IMR-90 (cell line): Measurements from ENCODE around the gene CLASP1. TPM values are rescaled to one million over a fixed set of nuclear protein-coding genes. Genes with fewer than 3 reads are reported as not detected.

Experiments
- ATAC-seq: fragments of 200-7000 bp; cut with Tn5 transposase; 2 replicates; pipeline ENCODE4 v1.9.1; 2020; ENCODE audit warnings: low read depth, mild to moderate bottlenecking, moderate library complexity
- BruUV-seq: library from RNA; stranded (reverse); fragments of 400-500 nt; replicated peaks from 2 replicates; lab custom pipeline; 2021; lab: Mats Ljungman, UMichigan
- CTCF ChIA-PET: fragments of 300-600 bp; formaldehyde crosslinking; extraction: SDS; loops from one replicate; lab custom pipeline; 2021; ENCODE audit warnings: antibody characterized with exemption; lab: Yijun Ruan, JAX
- POLR2A ChIA-PET: fragments of 300-600 bp; sonication (Branson Sonifier 250); formaldehyde crosslinking; loops from one replicate; lab custom pipeline; 2022; ENCODE audit warnings: antibody characterized with exemption; ENCODE audit not compliant: unreplicated experiment; lab: Charles Lee
- DNase-seq: peaks from one replicate; pipeline ENCODE4 v3.0.0; 2013
- H2AFZ ChIP-seq: replicated peaks from 2 replicates; pipeline ENCODE3; 2013; ENCODE audit warnings: low read length, mild to moderate bottlenecking; ENCODE audit not compliant: poor library complexity
- H2AK5ac ChIP-seq: 2 replicates; pipeline ENCODE4 v1.6.1; 2013; ENCODE audit warnings: low read depth, low read length, inconsistent platforms
- H2AK9ac ChIP-seq: replicated peaks from 2 replicates; pipeline ENCODE3; 2013; ENCODE audit warnings: mild to moderate bottlenecking, low read depth, low read length, moderate library complexity; ENCODE audit not compliant: poor library complexity
- H2BK120ac ChIP-seq: 2 replicates; pipeline ENCODE4 v1.6.1; 2013; ENCODE audit warnings: low read depth, low read length, inconsistent platforms
- H2BK15ac ChIP-seq: 3 replicates; pipeline ENCODE4 v1.6.1; 2013; ENCODE audit warnings: low read depth, low read length, inconsistent platforms
- H2BK20ac ChIP-seq: 2 replicates; pipeline ENCODE4 v1.6.1; 2013; ENCODE audit warnings: low read depth, mild to moderate bottlenecking, inconsistent platforms, low read length, moderate library complexity
- H2BK5ac ChIP-seq: 2 replicates; pipeline ENCODE4 v1.6.1; 2013; ENCODE audit warnings: mild to moderate bottlenecking, low read depth, low read length, inconsistent platforms; ENCODE audit not compliant: poor library complexity, severe bottlenecking
- H3K14ac ChIP-seq: replicated peaks from 2 replicates; pipeline ENCODE4 v1.6.1; 2013; ENCODE audit warnings: low read depth, low read length, inconsistent platforms
- H3K18ac ChIP-seq: 2 replicates; pipeline ENCODE4 v1.6.1; 2013; ENCODE audit warnings: low read depth, low read length, control low read depth
- H3K23ac ChIP-seq: 2 replicates; pipeline ENCODE4 v1.6.1; 2013; ENCODE audit warnings: low read depth, low read length, inconsistent platforms
- H3K27ac ChIP-seq: 2 replicates; pipeline ENCODE4 v1.5.1; 2013; ENCODE audit warnings: mild to moderate bottlenecking, control low read depth, low read length; ENCODE audit not compliant: insufficient read depth
- H3K27me3 ChIP-seq: 2 replicates; pipeline ENCODE4 v1.6.1; 2013; ENCODE audit warnings: low read length; ENCODE audit not compliant: control insufficient read depth, insufficient read depth
- H3K36me3 ChIP-seq: 2 replicates; pipeline ENCODE4 v1.6.1; 2013; ENCODE audit warnings: low read length, mixed read lengths; ENCODE audit not compliant: control insufficient read depth, insufficient read depth
- H3K4ac ChIP-seq: 2 replicates; pipeline ENCODE4 v1.6.1; 2013; ENCODE audit warnings: low read depth, low read length, inconsistent platforms
- H3K4me1 ChIP-seq: 2 replicates; pipeline ENCODE4 v1.6.1; 2013; ENCODE audit warnings: low read length, mixed read lengths; ENCODE audit not compliant: control insufficient read depth, insufficient read depth
- H3K4me2 ChIP-seq: 2 replicates; pipeline ENCODE4 v1.6.1; 2013; ENCODE audit warnings: low read depth, mild to moderate bottlenecking, control low read depth, low read length, moderate library complexity
- H3K4me3 ChIP-seq: 2 replicates; pipeline ENCODE4 v1.5.1; 2013; ENCODE audit warnings: low read depth, mild to moderate bottlenecking, control low read depth, low read length, moderate library complexity; ENCODE audit not compliant: insufficient read depth
- H3K56ac ChIP-seq: 2 replicates; pipeline ENCODE4 v1.6.1; 2013; ENCODE audit warnings: low read length, inconsistent platforms; ENCODE audit not compliant: insufficient read depth; ENCODE audit errors: extremely low read depth
- H3K79me1 ChIP-seq, 2 experiments: 2 replicates each; pipeline ENCODE4 v1.6.1; 2013; ENCODE audit warnings: low read length in 2 of 2, inconsistent platforms in 1 of 2, low read depth in 1 of 2
- H3K9ac ChIP-seq: 2 replicates; pipeline ENCODE4 v1.6.1; 2013; ENCODE audit warnings: low read depth, low read length, control low read depth
- H3K9me1 ChIP-seq: 2 replicates; pipeline ENCODE4 v1.6.1; 2013; ENCODE audit warnings: low read length, inconsistent platforms; ENCODE audit not compliant: insufficient read depth
- H3K9me3 ChIP-seq: 2 replicates; pipeline ENCODE4 v1.6.1; 2013; ENCODE audit warnings: low read length; ENCODE audit not compliant: control insufficient read depth, insufficient read depth
- H4K20me1 ChIP-seq: 2 replicates; pipeline ENCODE4 v1.6.1; 2013; ENCODE audit warnings: low read length, inconsistent platforms; ENCODE audit not compliant: insufficient read depth
- H4K5ac ChIP-seq: 2 replicates; pipeline ENCODE4 v1.6.1; 2013; ENCODE audit warnings: mild to moderate bottlenecking, low read depth, low read length, control low read depth
- H4K8ac ChIP-seq, 2 experiments: 2 replicates each; pipeline ENCODE4 v1.6.1; 2013; ENCODE audit warnings: low read depth in 2 of 2, low read length in 2 of 2, control low read depth in 1 of 2, inconsistent platforms in 1 of 2
- H4K91ac ChIP-seq: 2 replicates; pipeline ENCODE4 v1.6.1; 2013; ENCODE audit warnings: low read depth, low read length, inconsistent platforms; ENCODE audit not compliant: insufficient read depth
- BHLHE40 ChIP-seq: fragments of 150-350 bp; IDR thresholded peaks from 2 replicates; pipeline ENCODE4 v1.6.1; 2016; ENCODE audit warnings: mild to moderate bottlenecking, low read depth, low read length
- CEBPB ChIP-seq: IDR thresholded peaks from 2 replicates; pipeline ENCODE4 v1.6.1; 2012; ENCODE audit warnings: low read depth, low read length, improper control_type of control experiment
- CHD1 ChIP-seq: IDR thresholded peaks from 2 replicates; pipeline ENCODE4 v1.6.1; 2012; ENCODE audit warnings: low read depth, low read length, improper control_type of control experiment
- FOS ChIP-seq: fragments of 150-350 bp; IDR thresholded peaks from 2 replicates; pipeline ENCODE4 v1.6.1; 2016; ENCODE audit warnings: low read depth, low read length
- MAFK ChIP-seq: IDR thresholded peaks from 2 replicates; pipeline ENCODE4 v1.6.1; 2012; ENCODE audit warnings: low read depth, low read length, improper control_type of control experiment
- MAZ ChIP-seq: IDR thresholded peaks from 2 replicates; pipeline ENCODE4 v1.6.1; 2012; ENCODE audit warnings: low read depth, mild to moderate bottlenecking, low read length, improper control_type of control experiment, moderate library complexity, borderline replicate concordance
- MXI1 ChIP-seq: IDR thresholded peaks from 2 replicates; pipeline ENCODE4 v1.6.1; 2012; ENCODE audit warnings: low read depth, mild to moderate bottlenecking, low read length, moderate library complexity, borderline replicate concordance
- NFE2L2 ChIP-seq: fragments of 150-350 bp; IDR thresholded peaks from 2 replicates; pipeline ENCODE4 v1.6.1; 2016; ENCODE audit warnings: low read depth, mild to moderate bottlenecking, low read length
- POLR2A ChIP-seq: IDR thresholded peaks from 2 replicates; pipeline ENCODE4 v1.6.1; 2012; ENCODE audit warnings: mild to moderate bottlenecking, low read depth, low read length
- RAD21 ChIP-seq: IDR thresholded peaks from 2 replicates; pipeline ENCODE4 v1.6.1; 2012; ENCODE audit warnings: low read length, improper control_type of control experiment
- RCOR1 ChIP-seq: IDR thresholded peaks from 2 replicates; pipeline ENCODE4 v1.6.1; 2012; ENCODE audit warnings: mild to moderate bottlenecking, low read length, improper control_type of control experiment; ENCODE audit not compliant: insufficient replicate concordance
- RFX5 ChIP-seq: IDR thresholded peaks from 2 replicates; pipeline ENCODE4 v1.8.0; 2012; ENCODE audit warnings: low read depth, mild to moderate bottlenecking, low read length, moderate library complexity
- SMC3 ChIP-seq: fragments of 150-350 bp; IDR thresholded peaks from 2 replicates; pipeline ENCODE4 v1.6.1; 2016; ENCODE audit warnings: low read depth, mild to moderate bottlenecking, antibody characterized with exemption, low read length, moderate library complexity
- WGBS, 2 experiments: methylation state at CpG; one replicate each; pipeline versions ENCODE4 v1.1.5 to v1.1.7; 2013; ENCODE audit warnings: missing lambda C conversion rate in 2 of 2; ENCODE audit not compliant: insufficient read length in 1 of 2; ENCODE audit errors: extremely low coverage in 2 of 2; 5-methylcytosine and 5-hydroxymethylcytosine counted together
- dilution Hi-C: fragments of 300-500 bp; cut with HindIII; formaldehyde crosslinking; loops from one replicate; pipeline ENCODE4 v1.14.3; 2018; ENCODE audit warnings: low sequenced_read_pairs; ENCODE audit not compliant: unreplicated experiment
- in situ Hi-C: fragments of 300-500 bp; cut with MboI; formaldehyde crosslinking; loops from 3 replicates; pipeline ENCODE4 v1.14.3; 2019; ENCODE audit warnings: low sequenced_read_pairs, inconsistent platforms, mixed read lengths
- intact Hi-C: fragments of 100-400 bp; cut with micrococcal nuclease; formaldehyde crosslinking; loops from 2 replicates; pipeline ENCODE4 v1.10.0; 2022
- polyA plus RNA-seq, 3 experiments: library from polyadenylated mRNA; depleted of rRNA; stranded (reverse); fragments of >200 nt; gene quantifications; 2 replicates each; pipeline ENCODE4 v1.2.3, GENCODE V29; 2012; ENCODE audit warnings: low replicate concordance in 1 of 3
- total RNA-seq: library from RNA; depleted of rRNA; stranded (reverse); fragments of >200 nt; gene quantifications from 2 replicates; pipeline ENCODE4 v1.2.3, GENCODE V29; 2012
- TF ChIP-seq, protein P1 (sequence below): fragments of 150-350 bp; IDR thresholded peaks from 2 replicates; pipeline ENCODE4 v1.6.1; 2017; ENCODE audit warnings: mild to moderate bottlenecking, antibody characterized with exemption, low read length, low read depth
- TF ChIP-seq, protein P2 (sequence below): fragments of 150-350 bp; IDR thresholded peaks from 2 replicates; pipeline ENCODE4 v1.6.1; 2016; ENCODE audit warnings: low read depth, mild to moderate bottlenecking, low read length, moderate library complexity, borderline replicate concordance
- TF ChIP-seq, protein P3 (sequence below): conservative IDR thresholded peaks from 2 replicates; pipeline ENCODE4 v1.5.1; 2012; ENCODE audit warnings: mild to moderate bottlenecking, low read depth, low read length, improper control_type of control experiment

The CLASP1 gene
- total and polyA plus RNA-seq, 2 of the 4 experiments (the other 2 are of a cell fraction) = 12.3 to 33.7 TPM

DNA sequence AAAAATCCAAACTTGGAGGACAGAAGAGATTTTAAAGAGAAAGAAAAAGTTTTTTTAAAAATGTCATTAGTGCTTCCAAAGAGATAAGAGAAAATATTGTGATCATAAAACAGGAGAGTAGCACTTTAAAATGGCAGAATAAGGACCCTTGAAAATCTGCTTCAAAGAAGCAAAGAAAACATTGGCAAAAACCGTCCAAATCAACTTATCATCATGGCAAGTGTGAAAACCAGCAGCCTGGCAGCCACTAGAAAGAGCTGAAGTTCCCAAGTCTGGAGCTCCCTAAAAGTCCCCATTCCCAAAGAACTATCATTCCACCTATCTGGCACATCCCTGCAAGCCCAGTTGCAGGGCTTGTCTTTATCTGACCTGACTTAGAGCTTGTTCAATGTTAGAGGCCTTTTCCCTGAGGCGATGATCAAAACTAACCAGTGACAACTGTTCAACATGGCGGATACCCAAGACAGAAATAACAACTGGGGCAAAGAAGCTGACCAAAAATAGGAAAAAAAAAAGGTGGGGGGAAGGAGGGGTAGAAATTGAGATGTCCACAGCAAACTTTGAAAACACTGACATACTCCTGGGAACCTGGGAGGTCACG, 143.2 kb downstream of the CLASP1 start:
- Histone ChIP-seq H3K56ac (no peak overlapping the region), H3K36me3 (peaks cover 2% of the 10 kb centered on the region), H4K91ac (no peak overlapping the region), H2BK5ac (no peak overlapping the region), H3K4me2 (no peak overlapping the region), H3K14ac (no peak overlapping the region), H2BK15ac (no peak overlapping the region), H2AFZ (no peak overlapping the region), H4K8ac (no peak overlapping the region), H3K4me1 (peaks cover 14% of the 10 kb centered on the region), H3K27ac (no peak overlapping the region), H3K23ac (no peak overlapping the region), H4K5ac (no peak overlapping the region), H3K9me1 (peaks cover 18% of the 10 kb centered on the region), H3K4ac (no peak overlapping the region), H4K20me1 (peaks cover 14% of the 10 kb centered on the region; the same call in 1 of the 2 replicates), H2AK9ac (no peak overlapping the region), H3K79me1 (peaks cover 14 to 53% of the 10 kb centered on the region in 2 experiments), H3K27me3 (no peaks in the 10 kb centered on the region), H2BK120ac (no peak overlapping the region), H3K9ac (no peak overlapping the region), H2AK5ac (no peak overlapping the region; the same call in 1 of the 2 replicates), H3K4me3 (no peak overlapping the region), H3K9me3 (no peaks in the 10 kb centered on the region), H2BK20ac (no peak overlapping the region), H3K18ac (peak overlapping the region; percentile 13; the same call in 1 of the 2 replicates)
- no TSS peak for BruUV-seq
- in situ Hi-C loops = no loop called here
- dilution Hi-C loops = no loop called here
- DNase-seq (no peak), ATAC-seq (no peak)
- ChIA-PET POLR2A (no interaction called here), CTCF (interaction anchor here (1.1 kb wide), 1 partner anchor 55 kb away, joined by 3 read pairs; no protein-coding TSS in a partner anchor)
- no peak for TF ChIP-seq FOS
- no peak for TF ChIP-seq BHLHE40
- no peak for TF ChIP-seq MAFK
- no peak for TF ChIP-seq RCOR1
- no peak for TF ChIP-seq RAD21
- TF ChIP-seq, protein P1, sequence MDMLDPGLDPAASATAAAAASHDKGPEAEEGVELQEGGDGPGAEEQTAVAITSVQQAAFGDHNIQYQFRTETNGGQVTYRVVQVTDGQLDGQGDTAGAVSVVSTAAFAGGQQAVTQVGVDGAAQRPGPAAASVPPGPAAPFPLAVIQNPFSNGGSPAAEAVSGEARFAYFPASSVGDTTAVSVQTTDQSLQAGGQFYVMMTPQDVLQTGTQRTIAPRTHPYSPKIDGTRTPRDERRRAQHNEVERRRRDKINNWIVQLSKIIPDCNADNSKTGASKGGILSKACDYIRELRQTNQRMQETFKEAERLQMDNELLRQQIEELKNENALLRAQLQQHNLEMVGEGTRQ = no peak
- no peak for TF ChIP-seq MXI1
- TF ChIP-seq CEBPB = no peak
- no peak for TF ChIP-seq POLR2A
- TF ChIP-seq NFE2L2 = no peak
- TF ChIP-seq, protein P2, sequence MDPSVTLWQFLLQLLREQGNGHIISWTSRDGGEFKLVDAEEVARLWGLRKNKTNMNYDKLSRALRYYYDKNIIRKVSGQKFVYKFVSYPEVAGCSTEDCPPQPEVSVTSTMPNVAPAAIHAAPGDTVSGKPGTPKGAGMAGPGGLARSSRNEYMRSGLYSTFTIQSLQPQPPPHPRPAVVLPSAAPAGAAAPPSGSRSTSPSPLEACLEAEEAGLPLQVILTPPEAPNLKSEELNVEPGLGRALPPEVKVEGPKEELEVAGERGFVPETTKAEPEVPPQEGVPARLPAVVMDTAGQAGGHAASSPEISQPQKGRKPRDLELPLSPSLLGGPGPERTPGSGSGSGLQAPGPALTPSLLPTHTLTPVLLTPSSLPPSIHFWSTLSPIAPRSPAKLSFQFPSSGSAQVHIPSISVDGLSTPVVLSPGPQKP = no peak
- TF ChIP-seq, protein P3, sequence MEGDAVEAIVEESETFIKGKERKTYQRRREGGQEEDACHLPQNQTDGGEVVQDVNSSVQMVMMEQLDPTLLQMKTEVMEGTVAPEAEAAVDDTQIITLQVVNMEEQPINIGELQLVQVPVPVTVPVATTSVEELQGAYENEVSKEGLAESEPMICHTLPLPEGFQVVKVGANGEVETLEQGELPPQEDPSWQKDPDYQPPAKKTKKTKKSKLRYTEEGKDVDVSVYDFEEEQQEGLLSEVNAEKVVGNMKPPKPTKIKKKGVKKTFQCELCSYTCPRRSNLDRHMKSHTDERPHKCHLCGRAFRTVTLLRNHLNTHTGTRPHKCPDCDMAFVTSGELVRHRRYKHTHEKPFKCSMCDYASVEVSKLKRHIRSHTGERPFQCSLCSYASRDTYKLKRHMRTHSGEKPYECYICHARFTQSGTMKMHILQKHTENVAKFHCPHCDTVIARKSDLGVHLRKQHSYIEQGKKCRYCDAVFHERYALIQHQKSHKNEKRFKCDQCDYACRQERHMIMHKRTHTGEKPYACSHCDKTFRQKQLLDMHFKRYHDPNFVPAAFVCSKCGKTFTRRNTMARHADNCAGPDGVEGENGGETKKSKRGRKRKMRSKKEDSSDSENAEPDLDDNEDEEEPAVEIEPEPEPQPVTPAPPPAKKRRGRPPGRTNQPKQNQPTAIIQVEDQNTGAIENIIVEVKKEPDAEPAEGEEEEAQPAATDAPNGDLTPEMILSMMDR = no peak
- no peak for TF ChIP-seq RFX5
- no peak for TF ChIP-seq MAZ
- no peak for TF ChIP-seq SMC3
- TF ChIP-seq CHD1 = no peak
- intact Hi-C loops = loop anchor here (5.0 kb wide), 1 partner anchor 79 kb away; no protein-coding TSS in a partner anchor
- WGBS, 2 experiments = 58% methylated on average over 2 of the region's 4 CpGs; no CpG with 5 or more reads in 1 of the 2 experiments
